GM06990 (cell line): ENCODE data around the gene HPN.
"Not testable (repeated sequence)": the region's sequence is repeated elsewhere in the genome, so short reads cannot be mapped to it uniquely, and the experiment has no call there.

Source experiments
- DNase-seq: peaks from one replicate; pipeline ENCODE4 v3.0.0-alpha.2; 2011; ENCODE audit not compliant: insufficient read length; ENCODE audit errors: extremely low read depth
- H3K27me3 ChIP-seq: replicated peaks from 2 replicates; pipeline ENCODE4 v1.6.0; 2011; ENCODE audit warnings: low read length; ENCODE audit not compliant: control insufficient read depth, insufficient read depth
- H3K36me3 ChIP-seq: 2 replicates; pipeline ENCODE4 v1.5.1; 2011; ENCODE audit warnings: low read length; ENCODE audit not compliant: control insufficient read depth, insufficient read depth
- H3K4me3 ChIP-seq: replicated peaks from 2 replicates; pipeline ENCODE4 v1.5.1; 2011; ENCODE audit warnings: low read depth, mild to moderate bottlenecking, control low read depth, low read length
- TF ChIP-seq, protein P1 (sequence below): IDR thresholded peaks from 2 replicates; pipeline ENCODE4 v1.5.1; 2011; ENCODE audit warnings: low read length, control low read depth, mild to moderate bottlenecking, inconsistent platforms; ENCODE audit not compliant: insufficient read depth, poor library complexity, severe bottlenecking

The HPN gene

DNA sequence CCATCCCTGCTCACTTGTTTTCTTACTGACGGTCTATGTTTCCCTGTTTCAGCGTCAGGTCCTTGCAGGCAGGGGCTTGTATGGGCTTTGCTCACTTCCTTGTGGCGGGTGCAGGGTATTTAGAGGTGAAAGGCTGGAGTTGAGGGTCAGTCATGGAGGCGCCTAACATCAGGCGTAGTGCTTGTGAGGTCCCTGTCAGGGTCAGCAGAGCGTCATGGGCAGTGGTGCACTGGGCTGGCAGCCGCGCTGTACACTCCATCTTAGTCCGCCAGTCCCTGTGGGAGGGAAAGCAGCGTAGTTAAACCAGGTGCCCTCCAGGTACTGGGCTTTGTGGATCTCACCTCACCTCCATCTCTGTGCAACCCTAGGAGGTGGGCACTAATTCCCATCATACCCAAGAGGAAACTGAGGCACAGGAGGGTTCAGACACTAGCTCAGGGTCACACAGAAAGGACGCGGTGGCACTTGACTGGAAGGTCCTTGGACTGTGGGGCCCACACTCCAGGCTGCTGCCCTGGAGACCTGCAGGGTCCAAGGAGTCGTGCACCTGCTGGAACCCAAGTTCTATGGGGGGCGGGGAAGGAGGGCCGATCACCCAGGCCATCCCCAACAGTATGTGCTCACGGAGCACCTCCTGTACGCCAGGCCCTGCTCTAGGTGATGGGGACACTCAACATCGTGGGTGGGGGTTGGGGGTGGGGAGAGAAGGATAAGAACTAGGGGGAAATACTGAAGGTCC lies 36.8 kb upstream of the HPN start:
- no peak for DNase-seq
- TF ChIP-seq, protein P1, sequence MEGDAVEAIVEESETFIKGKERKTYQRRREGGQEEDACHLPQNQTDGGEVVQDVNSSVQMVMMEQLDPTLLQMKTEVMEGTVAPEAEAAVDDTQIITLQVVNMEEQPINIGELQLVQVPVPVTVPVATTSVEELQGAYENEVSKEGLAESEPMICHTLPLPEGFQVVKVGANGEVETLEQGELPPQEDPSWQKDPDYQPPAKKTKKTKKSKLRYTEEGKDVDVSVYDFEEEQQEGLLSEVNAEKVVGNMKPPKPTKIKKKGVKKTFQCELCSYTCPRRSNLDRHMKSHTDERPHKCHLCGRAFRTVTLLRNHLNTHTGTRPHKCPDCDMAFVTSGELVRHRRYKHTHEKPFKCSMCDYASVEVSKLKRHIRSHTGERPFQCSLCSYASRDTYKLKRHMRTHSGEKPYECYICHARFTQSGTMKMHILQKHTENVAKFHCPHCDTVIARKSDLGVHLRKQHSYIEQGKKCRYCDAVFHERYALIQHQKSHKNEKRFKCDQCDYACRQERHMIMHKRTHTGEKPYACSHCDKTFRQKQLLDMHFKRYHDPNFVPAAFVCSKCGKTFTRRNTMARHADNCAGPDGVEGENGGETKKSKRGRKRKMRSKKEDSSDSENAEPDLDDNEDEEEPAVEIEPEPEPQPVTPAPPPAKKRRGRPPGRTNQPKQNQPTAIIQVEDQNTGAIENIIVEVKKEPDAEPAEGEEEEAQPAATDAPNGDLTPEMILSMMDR: no peak
- Histone ChIP-seq H3K36me3 (peaks cover 21% of the 10 kb centered on the region), H3K4me3 (no peak overlapping the region), H3K27me3 (no peaks in the 10 kb centered on the region)

DNA sequence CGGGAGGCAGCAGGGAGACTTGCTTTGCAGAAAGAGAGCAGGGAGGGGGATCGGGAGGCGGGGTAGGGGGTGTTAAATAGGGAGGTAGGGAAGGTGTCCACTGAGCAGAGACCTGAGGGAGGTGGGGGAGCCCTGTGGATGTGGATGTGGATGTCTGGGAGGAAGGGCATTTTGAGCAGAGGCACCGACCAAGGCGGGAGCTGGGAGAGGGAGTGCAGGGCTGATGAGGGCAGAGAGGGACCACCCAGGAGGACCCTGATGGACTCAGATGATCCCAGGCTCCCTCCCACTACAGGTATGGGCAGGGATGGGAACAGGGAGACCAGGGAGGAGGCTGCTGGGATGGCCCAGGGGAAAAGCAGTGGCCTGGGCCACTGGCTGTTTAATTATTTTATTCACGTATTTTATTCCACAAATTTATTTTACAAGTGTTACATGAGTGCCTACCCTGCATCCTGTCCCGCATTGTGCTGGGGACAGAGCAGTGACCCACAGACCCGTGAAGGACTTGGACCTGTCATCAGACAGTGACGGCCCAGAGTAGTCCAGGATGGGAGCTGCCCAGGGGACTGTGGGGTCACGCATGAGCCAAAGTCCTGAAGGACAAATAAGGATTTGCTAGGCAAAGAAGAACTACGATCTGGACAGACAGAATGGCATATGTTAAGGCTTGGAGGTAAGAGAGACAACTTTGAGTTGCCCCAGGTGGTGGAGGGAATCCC lies 36.1 kb upstream of the HPN start:
- Histone ChIP-seq H3K27me3 (no peaks in the 10 kb centered on the region), H3K36me3 (peaks cover 28% of the 10 kb centered on the region), H3K4me3 (no peak overlapping the region)
- TF ChIP-seq, protein P1: no peak
- no peak for DNase-seq

DNA sequence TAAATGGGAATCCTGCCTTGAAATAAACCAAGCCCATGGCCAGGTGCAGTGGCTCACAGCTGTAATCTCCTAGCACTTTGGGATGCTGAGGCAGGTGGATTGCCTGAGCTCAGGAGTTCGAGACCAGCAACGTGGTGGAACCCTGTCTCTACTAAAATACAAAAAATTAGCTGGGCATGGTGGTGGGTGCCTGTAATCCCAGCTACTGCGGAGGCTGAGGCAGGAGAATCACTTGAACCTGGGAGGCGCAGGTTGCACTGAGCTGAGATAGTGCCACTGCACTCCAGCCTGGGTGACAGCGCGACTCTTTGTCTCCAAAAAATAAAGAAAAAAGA lies 35.5 kb upstream of the HPN start:
- not testable (repeated sequence) for H3K27me3 ChIP-seq, DNase-seq, H3K4me3 ChIP-seq
- H3K36me3 ChIP-seq: peaks cover 29% of the 10 kb centered on the region

DNA sequence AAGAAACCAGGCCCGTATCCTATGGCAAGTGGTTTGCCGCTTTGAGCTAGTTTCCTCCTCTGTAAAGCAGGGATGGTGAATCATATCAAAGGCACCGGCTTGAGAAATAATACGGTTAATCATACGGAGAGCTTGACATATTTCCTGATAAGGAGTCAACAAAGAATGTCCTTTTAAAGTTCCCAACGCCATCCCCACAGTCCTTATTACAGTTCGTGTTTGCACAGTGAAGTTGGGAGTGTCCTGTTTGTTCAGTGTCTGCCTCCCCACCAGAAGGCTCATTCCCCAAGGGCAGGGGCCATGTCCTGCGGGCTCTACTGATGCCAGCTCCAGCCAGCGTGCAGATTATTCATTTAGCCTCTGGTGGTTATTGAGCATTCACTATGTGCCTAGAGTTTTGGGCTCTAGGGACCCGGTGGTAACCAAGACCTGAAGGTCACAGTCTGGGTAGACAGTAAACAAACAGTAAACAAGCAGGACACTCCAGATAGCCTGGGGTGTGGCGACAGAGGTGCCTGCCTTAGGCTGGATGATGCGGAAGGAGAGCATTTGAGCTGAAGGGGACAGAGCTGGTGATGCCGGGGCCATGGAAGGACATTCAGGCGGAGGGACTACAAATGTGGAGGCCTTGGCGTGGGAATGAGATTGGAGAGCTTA lies 35.1 kb upstream of the HPN start:
- no peak for DNase-seq
- peaks cover 32% of the 10 kb centered on the region for H3K36me3 ChIP-seq
- no peak overlapping the region for H3K4me3 ChIP-seq
- TF ChIP-seq, protein P1: no peak
- no peaks in the 10 kb centered on the region for H3K27me3 ChIP-seq

- H3K36me3 ChIP-seq: peaks cover 35% of the 10 kb centered on the region
Measured at GRCh38 chr19:35006999-35007365, 34.5 kb upstream of the HPN start.

DNA sequence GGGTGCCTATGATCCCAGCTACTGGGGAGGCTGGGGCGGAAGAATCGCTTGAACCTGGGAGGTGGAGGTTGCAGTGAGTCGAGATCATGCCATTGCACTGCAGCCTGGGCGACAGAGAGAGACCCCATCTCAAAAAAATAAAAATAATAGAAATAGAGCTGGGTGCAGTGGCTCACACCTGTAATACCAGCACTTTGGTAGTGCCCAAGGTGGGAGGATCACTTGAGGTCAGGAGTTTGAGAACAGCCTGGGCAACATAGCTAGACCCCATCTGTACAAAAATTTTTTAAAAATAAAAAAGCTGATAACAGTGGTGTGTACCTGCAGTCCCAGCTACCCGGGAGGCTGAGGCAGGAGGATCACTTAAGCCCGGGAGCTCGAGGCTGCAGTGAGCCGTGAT lies 34.1 kb upstream of the HPN start:
- H3K4me3 ChIP-seq, DNase-seq, H3K27me3 ChIP-seq: not testable (repeated sequence)
- peaks cover 37% of the 10 kb centered on the region for H3K36me3 ChIP-seq

More at GRCh38 chr19:35006999-35007365, 34.5 kb upstream of the HPN start:
- TF ChIP-seq, protein P1: no peak
- Histone ChIP-seq H3K27me3 (no peaks in the 10 kb centered on the region), H3K4me3 (no peak overlapping the region)
- no peak for DNase-seq
